NCI-H446 (cell line): ENCODE data around the gene KIF13A.
A peak's percentile ranks its signal among the peaks of the same experiment; 100 is the strongest.
"Not testable (repeated sequence)": the region's sequence is repeated elsewhere in the genome, so short reads cannot be mapped to it uniquely, and the experiment has no call there.

ENCODE experiments used
- DNase-seq, 2 experiments: peaks; one replicate each; lab custom pipeline; 2025; lab: John Stamatoyannopoulos, UW

KIF13A gene

DNA sequence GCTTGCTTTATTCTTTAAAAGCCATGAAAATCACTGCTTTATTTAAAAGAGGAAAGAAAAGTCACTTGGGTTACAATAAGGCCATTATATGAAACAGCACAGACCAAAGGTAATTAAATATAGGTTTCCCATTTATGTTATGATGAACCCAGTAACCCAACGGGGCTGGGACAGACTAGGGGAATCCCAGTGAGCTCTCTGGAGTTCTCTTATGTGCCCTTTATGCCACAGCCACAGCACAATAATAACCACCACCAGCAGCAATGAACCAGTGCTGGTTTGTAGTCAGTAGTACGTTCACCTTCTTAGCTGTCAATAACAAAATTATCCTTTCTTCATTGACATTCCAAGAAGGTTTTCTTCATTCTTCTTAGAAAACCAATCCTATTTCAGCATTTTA, 87.4 kb downstream of the KIF13A start:
- DNase-seq: no peak

DNA sequence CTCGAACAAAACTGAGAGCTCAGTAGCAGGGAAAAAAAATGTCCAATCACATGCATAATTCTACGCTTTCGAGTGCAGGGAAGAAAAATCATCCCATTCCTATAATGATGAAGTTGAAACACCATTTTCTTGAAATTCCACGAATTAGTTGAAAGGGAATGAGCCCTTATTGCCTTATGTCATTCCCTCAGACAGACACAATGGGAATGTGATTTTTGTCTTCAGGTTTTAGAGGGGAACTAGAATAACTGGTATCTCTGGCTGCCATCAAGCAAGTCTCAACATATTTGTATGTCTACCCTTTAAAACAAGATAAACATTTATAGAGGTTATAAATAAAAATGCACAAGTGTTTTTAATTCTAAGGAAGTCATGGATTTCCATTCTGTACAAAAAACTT, 87.9 kb downstream of the KIF13A start:
- no peak for DNase-seq

DNA sequence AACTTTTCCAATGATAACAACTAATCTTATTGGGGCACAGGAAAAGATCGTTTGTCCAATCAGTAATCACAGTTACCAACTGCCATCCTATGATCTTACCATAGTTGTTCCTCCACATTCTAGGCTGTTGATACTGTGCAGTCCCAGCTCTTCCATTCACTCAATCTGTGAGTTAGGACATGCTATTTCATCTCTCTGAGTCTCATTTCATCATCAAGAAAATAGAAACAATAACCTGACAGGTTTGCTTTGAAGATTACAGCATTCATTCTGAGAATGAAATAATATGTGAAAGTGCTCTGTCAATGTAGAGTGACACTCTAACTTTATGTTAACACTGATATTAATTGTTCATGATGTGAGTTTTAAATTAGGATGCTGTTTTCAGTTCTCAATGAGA, 89.8 kb downstream of the KIF13A start:
- no peak for DNase-seq

DNA sequence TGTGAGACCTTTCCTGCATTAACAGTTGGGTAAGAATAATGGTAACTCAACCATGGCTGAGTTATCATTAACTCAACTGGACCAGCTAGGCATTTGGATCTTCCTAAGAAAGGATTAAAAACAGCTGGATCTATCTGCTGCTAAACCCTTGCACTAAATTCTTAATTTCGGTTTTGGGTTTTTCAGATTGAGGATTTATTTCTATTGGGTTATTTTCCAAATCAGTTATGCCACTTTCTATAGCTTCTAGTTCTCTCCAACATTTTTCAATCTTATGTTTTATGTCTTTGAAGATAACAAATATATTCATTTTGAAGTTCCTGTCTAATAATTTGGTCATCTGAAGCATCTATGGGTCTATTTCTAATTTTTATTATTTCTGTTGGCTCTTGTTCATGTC, 92.5 kb downstream of the KIF13A start:
- DNase-seq: no peak

DNA sequence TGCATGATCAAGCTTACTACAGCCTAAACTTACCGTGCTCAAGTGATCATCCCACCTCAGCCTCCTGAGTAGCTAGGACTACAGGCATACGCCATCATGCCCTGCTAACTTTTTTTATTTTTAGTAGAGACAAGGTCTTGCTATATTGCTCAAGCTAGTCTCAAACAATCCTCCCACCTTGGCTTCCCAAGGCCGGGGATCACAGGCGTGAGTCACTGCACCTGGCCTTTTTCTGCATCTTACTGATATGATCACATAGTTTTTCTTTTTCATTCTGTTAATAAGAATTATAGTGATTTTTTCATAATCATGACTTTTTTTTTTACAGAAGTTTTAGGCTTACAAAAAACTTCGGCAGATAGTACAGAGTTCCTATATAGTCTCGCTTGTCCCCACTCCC, 93.2 kb downstream of the KIF13A start:
- DNase-seq: no peak

DNA sequence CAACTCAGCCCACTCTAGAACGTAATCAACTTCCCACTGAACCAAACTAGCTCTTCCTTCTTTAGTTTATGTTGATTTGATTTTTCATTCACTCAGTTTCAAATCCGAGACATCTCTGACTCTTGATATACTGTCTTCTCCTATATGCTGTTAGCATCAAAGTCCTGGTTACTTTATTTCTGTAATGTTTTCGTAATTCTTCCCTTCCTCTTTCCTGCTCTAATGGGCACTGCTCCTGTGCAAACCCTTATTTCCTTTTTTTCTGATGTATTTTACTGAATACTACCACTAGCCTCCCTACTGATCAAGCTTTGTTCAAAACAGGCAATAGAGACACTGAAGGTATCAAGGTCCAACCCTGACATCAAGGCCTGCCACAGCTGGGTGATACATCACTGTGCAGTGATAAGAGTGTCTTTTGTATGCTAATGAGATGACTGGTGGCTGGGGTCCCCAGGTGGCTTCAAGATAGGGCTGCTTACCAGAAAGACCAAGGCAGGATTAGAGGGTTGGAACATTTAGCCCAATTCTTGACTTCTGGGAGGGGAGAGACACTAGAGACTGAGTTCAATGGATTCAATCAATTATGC, 95.2 kb downstream of the KIF13A start:
- no peak for DNase-seq

DNA sequence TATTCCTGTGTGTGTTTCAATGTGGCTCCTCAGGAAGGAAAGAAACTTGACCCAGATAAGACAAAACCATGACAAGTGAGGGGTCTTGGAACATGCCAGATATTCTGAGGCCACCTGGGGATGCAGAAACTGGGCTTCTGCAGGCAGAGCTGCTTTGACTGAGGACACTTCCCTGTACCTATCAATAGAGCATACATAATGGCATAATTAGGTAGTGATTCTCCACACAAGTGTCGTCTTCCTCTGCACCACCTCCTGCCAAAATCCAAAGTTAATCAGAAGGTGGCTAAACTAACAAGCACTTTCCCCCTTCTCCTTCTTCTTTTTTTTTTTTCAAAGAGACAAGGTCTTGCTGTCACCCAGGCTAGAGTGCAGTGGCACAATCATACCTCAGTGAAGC, 97.1 kb downstream of the KIF13A start:
- DNase-seq: no peak

DNA sequence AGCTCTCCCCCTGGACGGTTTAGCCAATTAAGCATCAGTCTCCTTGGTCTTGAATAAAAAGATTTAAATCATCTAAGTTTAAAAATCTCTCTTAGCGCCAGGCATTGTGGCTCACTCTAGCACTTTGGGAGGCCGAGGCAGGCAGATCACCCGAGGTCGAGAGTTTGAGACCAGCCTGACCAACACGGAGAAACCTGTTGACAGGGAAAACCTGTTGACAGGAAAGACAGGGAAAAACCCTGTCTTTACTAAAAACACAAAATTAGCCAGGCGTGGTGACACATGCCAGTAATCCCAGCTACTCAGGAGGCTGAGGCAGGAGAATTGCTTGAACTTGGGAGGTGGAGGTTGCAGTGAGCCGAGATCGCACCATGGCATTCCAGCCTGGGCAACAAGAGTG, 97.7 kb downstream of the KIF13A start:
- not testable (repeated sequence) for DNase-seq

DNA sequence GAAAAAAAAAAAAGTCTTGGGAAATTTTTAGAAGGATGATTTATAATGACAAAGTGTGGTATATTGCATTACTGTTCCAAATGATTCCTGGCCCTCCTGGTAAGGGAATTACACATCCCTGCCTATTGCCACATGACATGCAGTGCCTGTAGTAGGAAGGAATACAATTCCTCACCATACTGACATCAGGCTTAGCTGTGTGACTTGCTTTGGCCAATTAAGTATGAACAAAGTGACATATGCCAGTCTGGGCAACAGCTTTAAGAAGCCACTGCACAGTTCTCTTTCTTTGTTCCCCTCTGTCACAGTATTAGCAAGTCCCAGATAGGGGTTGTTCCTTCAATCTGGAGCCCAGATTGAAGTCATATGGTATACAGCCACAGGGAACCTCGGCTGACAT, 100.5 kb downstream of the KIF13A start:
- peak; percentile 40 to 88 for DNase-seq

DNA sequence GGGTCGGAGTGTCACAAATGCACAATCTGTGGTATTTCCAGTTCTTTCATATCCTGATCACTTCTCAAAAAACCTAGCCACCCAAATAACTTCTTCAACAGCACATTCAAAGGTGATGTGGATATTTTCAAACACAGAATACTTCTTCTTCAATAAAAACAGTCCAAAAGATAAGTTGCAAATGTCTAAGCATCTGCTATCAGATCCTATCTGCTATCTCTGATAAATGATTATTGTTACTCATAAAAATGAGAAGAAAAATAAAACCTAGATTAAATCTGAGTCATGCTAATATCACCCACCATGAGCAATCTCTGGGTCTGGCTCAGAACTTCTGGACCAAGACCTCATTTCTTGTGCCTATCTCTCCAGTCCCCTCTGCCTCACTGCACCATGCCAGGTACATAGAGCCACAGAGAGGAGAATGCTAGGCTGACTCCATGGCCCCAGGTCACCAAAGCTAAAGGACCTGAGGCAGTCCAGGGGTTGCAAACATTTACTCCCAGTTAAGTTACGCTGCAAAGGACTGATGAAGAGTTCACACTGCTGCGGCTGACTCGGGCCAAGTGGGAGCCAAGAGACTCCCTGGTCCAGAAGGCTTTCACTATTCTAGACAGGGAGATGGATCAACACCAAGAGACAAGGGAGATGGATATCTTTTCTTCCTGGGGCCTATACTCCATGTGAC, 101.4 kb downstream of the KIF13A start:
- no peak for DNase-seq

DNA sequence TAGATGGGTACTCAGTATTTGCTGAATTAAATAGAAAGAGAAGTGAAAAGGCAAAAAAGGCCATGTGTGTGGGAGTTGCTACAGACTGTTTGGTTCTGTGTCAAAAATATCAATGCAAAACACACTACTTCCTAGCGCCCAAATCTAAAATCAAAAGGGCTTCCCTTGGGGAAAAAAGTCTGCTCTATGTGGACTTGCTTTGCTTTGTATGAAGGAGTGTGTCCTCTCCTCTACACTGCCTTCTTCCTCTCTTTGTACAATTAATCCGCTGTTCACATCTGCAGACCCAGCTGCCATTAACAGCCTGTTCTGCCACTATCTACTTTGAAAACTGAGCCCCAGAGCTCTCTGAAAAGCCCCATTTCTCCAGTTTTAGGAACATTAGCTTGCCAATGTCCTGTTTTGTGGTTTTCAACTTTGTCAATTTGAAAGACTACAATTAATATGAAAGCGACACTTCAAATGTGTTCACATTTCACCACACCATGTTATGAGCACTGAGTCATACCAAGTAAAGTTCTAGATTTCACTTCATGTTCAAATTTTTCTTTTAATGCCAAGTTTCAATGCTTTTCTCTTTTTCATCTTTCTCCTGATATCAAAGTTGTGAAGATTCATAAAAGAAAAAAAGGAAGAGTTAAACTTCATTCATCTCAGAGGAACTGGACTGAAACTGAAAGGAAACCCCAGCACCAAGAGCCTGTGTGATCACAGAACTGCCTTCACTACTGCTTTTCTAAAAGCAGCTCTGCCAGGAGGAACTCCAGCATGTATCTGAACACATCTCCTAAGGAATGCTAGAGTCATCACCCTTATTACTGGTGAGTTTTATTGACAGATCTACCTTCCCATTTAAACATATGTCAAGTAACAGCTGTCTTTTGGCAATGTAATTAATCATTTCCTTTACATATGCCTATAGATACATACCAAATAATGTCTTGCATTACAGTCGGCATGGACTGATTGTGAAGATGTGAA, 102.6 kb downstream of the KIF13A start:
- DNase-seq: peak in 1 of 2 experiments; percentile 6

DNA sequence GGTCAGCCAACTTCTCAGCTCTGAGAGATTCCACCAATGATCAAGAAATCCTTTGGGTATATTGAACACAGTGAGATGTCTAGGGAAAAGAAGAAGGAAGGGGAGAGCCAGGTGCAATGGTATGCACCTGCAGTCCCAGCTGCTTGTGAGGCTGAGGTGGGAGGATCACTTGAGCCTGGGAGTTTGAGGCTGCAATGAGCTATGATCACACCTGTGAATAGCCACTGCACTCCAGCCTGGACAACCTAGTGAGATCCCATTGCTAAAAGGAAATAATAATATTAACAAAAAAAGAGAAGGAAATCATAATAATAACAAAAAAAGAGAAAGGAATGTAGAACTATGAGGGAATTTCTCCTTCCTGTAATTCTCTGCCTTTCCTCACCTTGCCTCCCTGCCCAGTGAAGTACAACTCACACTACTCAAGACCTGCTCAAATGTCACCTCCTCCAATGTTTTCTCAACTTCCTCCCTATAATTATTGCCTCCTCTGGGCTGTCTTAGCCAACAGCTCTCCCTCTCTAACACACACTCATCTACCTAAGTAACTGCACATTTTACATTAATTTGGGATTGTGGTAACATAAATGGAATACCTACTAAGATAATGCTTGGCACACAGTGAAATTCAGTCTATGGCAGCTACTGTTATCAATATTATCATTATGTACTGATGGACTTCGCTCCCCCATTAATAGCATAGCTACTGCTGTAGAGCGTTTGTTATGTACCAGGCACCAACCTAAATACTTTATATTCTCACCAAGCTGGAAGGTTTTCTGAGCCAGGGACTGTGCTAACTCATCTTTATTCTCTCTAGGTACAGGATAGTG, 103.6 kb downstream of the KIF13A start:
- DNase-seq: no peak

DNA sequence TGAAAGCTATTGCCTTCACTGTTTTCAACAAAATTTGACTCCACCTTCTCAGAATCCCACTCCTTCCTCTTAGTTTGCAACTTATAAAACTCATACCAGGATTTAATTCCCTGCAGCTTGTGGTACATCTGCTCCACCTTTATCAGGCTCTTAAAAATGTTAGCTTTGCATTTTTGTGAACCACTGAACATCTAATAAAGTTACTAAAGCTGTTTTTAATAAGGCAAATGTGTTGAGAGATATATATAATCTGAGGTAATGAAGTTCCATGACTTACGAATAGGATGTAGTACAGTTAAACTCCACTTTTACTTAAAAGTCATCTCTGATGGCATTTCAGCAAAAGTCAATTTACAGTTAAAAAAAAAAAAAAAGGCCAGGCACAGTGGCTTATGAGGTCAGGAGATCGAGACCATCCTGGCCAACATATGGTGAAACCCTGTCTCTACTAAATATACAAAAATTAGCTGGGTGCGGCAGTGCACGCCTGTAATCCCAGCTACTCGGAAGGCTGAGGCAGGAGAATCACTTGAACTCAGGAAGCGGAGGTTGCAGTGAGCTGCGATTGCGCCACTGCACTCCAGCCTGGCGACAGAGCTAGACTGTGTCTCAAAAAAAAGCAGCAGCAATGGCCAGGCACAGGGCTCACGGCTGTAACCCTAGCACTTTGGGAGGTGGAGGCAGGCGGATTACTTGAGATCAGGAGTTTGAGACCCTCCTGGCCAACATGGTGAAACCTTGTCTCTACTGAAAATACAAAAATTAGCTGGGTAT, 106.2 kb downstream of the KIF13A start:
- no peak for DNase-seq

DNA sequence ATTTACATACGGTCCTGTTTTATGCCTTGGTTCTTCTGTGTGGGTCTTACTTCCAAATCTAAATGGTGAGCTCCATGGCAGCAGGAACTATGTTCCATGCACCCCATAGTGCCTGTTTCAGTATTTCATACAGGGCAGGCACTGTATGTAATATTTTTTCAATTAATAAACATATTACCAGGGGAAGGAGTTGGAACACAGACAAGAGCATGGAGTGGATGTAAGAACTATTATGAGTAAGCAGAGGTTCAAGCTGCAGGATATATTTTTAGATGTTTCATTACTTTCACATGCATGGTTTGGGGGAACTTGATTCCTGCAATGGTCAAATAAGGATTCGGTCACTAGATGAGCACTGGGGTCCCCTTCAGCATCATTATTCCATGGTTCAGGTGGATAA, 108.3 kb downstream of the KIF13A start:
- DNase-seq: no peak

DNA sequence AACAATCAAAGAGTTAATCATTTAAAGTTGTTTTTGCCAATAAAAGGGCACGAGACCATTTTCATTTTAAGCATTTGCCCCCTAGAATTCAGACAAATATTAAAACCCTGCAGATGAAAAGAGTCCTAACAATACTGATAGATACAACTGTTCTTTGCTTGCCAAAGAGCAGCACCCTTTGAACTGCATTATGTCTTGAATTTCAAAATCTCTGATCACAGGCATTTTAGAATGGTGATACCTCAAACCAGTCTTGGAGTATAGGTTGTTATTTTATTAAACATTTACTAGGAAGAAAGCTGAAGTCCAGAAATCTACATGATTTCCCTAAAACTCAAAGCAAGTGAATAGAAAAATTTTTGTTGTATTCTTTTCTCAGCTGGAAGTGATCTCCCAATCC, 108.7 kb downstream of the KIF13A start:
- no peak for DNase-seq

DNA sequence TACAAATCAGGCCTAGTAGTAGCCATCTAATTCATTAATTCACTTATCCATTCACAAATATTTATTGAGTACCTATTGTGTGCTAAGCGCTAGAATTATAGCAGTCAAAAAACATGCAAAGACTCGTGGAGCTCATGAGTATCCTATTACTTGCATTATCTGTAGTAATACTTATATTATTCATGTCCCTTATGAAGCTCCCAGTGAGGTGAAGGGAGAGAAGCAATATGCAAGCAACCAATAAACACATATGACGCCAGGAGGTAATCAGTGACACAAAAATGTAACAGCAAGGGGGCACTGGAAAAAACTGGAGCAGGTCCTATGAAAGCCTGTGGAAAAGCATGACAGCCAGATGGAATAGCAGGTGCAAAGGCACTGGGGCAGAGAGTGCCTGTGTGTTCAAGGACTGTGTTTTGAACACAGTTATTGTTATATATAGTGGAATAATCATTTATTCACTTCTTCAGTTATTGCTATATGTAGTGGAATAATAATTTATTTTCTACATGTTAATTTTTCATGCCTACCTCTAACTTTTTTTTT, 109.5 kb downstream of the KIF13A start:
- peak in 1 of 2 experiments; percentile 11 for DNase-seq

DNA sequence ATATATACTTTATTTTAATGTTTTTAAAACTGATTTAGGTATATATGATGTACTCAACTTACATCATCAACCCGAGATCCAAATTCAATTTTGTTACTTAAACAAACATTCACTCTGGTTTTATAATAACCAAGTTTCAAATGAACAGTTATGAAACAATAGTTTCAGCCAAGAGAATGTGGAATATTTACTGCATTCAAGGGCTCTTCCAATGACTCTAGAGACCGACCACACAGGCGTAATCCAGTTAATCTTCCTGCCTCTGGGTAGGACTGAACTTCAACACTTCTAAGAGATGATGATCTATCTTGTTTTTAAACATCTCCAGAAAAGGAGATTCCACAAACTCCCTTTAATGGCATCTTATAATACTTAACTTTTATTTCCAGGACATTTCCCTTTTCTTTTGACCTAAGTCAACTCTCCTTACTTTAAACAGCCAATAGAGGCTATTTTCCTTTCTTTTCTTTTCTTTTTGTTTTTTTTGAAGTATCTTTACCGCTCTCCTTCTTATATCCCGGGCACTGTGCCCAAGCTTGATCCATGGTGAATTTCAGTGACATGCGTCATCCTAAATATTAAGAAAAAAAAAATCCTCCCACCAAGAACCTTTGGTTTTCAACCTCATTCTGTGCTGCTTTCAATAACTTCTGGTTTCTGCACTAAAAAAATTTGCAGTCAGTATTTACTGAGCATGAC, 110.1 kb downstream of the KIF13A start:
- DNase-seq: peak in 1 of 2 experiments; percentile 70

DNA sequence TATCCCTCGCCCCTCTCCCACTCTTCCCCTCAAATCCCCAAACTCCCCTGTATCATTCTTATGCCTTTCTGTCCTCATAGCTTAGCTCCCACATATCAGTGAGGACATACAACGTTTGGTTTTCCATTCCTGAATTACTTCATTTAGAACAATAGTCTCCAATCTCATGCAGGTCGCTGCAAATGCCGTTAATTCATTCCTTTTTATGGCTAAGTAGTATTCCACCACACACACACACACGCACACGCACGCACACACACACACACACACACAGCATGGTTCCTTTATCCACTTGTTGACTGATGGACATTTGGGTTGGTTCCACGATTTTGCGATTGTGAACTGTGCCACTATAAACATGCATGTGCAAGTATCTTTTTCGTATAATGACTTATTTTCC, 112.7 kb downstream of the KIF13A start:
- no peak for DNase-seq

DNA sequence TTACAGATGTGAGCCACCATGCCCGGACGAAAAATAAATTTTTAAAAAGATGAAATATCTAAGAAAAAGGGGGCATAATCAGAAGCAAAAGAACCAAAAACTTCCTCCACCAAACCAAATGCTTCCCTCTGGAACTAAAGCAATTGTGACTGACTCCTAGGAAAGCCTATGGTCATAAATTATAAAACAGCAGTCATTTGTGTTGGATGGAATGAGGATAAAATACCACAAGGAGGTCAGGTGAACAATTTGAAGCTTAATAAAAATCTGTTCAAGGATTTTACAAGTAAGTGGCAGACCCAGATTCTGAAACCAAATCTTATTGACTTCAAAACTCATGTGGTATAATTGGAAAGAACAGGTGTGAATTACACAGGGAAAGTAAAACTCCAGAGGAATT, 114.5 kb downstream of the KIF13A start:
- no peak for DNase-seq

DNA sequence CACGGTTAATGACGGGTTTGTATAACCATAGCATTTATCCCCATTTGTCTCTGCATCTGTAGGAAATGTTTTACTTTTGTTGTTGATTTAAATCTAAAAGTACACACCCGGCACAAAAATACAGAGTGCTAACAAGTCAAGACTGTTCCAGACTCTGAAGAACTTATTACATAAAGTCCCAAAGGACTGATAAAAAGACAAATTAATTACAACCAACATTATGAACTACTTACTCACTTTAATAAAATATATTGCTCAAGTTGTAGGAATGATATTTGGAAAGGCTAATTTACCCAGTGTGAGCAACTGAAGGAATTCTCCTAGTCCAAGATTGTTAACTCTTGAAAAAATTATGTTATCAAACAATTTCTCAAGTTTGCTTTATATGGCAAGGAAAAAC, 115.6 kb downstream of the KIF13A start:
- DNase-seq: no peak
